SK-N-SH (cell line): ENCODE data around the gene NUP160. TPM values are rescaled to one million over a fixed set of nuclear protein-coding genes. Genes with fewer than 3 reads are reported as not detected.

ENCODE experiments used
- CTCF ChIA-PET: fragments of 300-600, 350-600 bp; formaldehyde crosslinking; extraction: SDS; loops from one replicate; lab custom pipeline; 2021; lab: Yijun Ruan, JAX
- POLR2A ChIA-PET: fragments of 350-600 bp; sonication (Branson Sonifier 250); formaldehyde crosslinking; extraction: SDS; loops from one replicate; lab custom pipeline; 2020; ENCODE audit warnings: antibody characterized with exemption, inconsistent platforms; lab: Yijun Ruan, JAX
- DNase-seq: peaks from one replicate; pipeline ENCODE4 v3.0.0; 2012
- H2AFZ ChIP-seq: fragments of 200-600 bp; sonication (generic); 2 replicates; pipeline ENCODE4 v1.8.1; 2016; ENCODE audit warnings: antibody characterized with exemption, mild to moderate bottlenecking, low read depth
- H3F3A ChIP-seq: fragments of 200-600 bp; sonication (generic); replicated peaks from 2 replicates; pipeline ENCODE3; 2016; ENCODE audit warnings: antibody characterized with exemption, mild to moderate bottlenecking; ENCODE audit not compliant: insufficient read depth
- H3K27ac ChIP-seq, 2 experiments: fragments of 200-500 bp in 1 of 2; fragments of 200-600 bp in 1 of 2; sonication (Bioruptor generic) in 1 of 2; sonication (generic), shearing (Covaris generic) in 1 of 2; 2 replicates each; pipeline versions ENCODE4 v1.5.1 to v1.6.1; 2014 to 2016; ENCODE audit warnings: low read depth in 2 of 2, inconsistent platforms in 1 of 2, low read length in 1 of 2, mild to moderate bottlenecking in 1 of 2, mixed read lengths in 1 of 2
- H3K27me3 ChIP-seq: fragments of 200-600 bp; sonication (generic), shearing (Covaris generic); 2 replicates; pipeline ENCODE4 v1.6.1; 2016; ENCODE audit warnings: mixed run types; ENCODE audit not compliant: insufficient read depth
- H3K36me3 ChIP-seq, 2 experiments: fragments of 200-500 bp in 1 of 2; fragments of 200-600 bp in 1 of 2; sonication (Bioruptor generic) in 1 of 2; sonication (generic) in 1 of 2; replicated peaks in 1 of 2; 2 replicates each; pipeline versions ENCODE3 to v1.5.1; 2014 to 2016; ENCODE audit warnings: low read length in 1 of 2, mild to moderate bottlenecking in 1 of 2; ENCODE audit not compliant: insufficient read depth in 2 of 2, control insufficient read depth in 1 of 2
- H3K4me1 ChIP-seq, 2 experiments: fragments of 200-500 bp in 1 of 2; fragments of 200-600 bp in 1 of 2; sonication (Bioruptor generic) in 1 of 2; sonication (generic), shearing (Covaris generic) in 1 of 2; 2 replicates each; pipeline versions ENCODE4 v1.5.1 to v1.6.1; 2014 to 2016; ENCODE audit warnings: low read depth in 1 of 2, low read length in 1 of 2, mixed run types in 1 of 2; ENCODE audit not compliant: insufficient read depth in 2 of 2, control insufficient read depth in 1 of 2
- H3K4me2 ChIP-seq: fragments of 200-600 bp; sonication (generic), shearing (Covaris generic); 2 replicates; pipeline ENCODE4 v1.6.1; 2017; ENCODE audit warnings: mixed run types
- H3K4me3 ChIP-seq, 2 experiments: fragments of 200-500 bp in 1 of 2; fragments of 200-600 bp in 1 of 2; sonication (Bioruptor generic) in 1 of 2; sonication (generic), shearing (Covaris generic) in 1 of 2; 2 replicates each; pipeline versions ENCODE4 v1.5.1 to v1.8.1; 2014 to 2016; ENCODE audit warnings: low read depth in 2 of 2, inconsistent platforms in 1 of 2, low read length in 1 of 2, mild to moderate bottlenecking in 1 of 2, mixed read lengths in 1 of 2, moderate library complexity in 1 of 2
- H3K79me2 ChIP-seq: fragments of 200-600 bp; sonication (generic); 2 replicates; pipeline ENCODE4 v1.8.1; 2017; ENCODE audit warnings: mild to moderate bottlenecking; ENCODE audit not compliant: insufficient read depth
- H3K9ac ChIP-seq: fragments of 200-600 bp; sonication (generic); 2 replicates; pipeline ENCODE4 v1.6.1; 2017; ENCODE audit warnings: mixed run types
- H3K9me2 ChIP-seq: fragments of 200-600 bp; sonication (generic); 2 replicates; pipeline ENCODE4 v1.6.1; 2017; ENCODE audit warnings: mixed run types
- H3K9me3 ChIP-seq: fragments of 200-600 bp; sonication (generic); 2 replicates; pipeline ENCODE4 v1.6.1; 2017; ENCODE audit warnings: mixed run types, mild to moderate bottlenecking, moderate library complexity
- H4K20me1 ChIP-seq: fragments of 200-600 bp; sonication (generic); 2 replicates; pipeline ENCODE4 v1.6.1; 2017; ENCODE audit warnings: mild to moderate bottlenecking, mixed run types; ENCODE audit not compliant: insufficient read depth
- EZH2phosphoT487 ChIP-seq: fragments of 200-600 bp; sonication (generic); IDR thresholded peaks from 2 replicates; pipeline ENCODE4 v1.6.1; 2017; ENCODE audit warnings: low read depth, mixed run types, mild to moderate bottlenecking, antibody characterized with exemption, moderate library complexity, borderline replicate concordance
- FOSL2 ChIP-seq: IDR thresholded peaks from 2 replicates; pipeline ENCODE4 v1.4.0; 2012; ENCODE audit warnings: low read depth, mild to moderate bottlenecking, moderate library complexity, borderline replicate concordance
- FOXM1 ChIP-seq: IDR thresholded peaks from 2 replicates; pipeline ENCODE4 v1.4.0; 2012; ENCODE audit warnings: low read depth, mild to moderate bottlenecking
- GABPA ChIP-seq: IDR thresholded peaks from 2 replicates; pipeline ENCODE4 v1.4.0; 2012; ENCODE audit warnings: low read depth, mild to moderate bottlenecking
- GATA2 ChIP-seq: sonication (generic); formaldehyde crosslinking; IDR thresholded peaks from 2 replicates; pipeline ENCODE4 v1.5.0; 2020; ENCODE audit warnings: mild to moderate bottlenecking, missing genetic modification reagents
- MEF2A ChIP-seq: IDR thresholded peaks from 2 replicates; pipeline ENCODE4 v1.4.0; 2012; ENCODE audit warnings: low read depth, borderline replicate concordance
- MXI1 ChIP-seq: IDR thresholded peaks from 2 replicates; pipeline ENCODE4 v1.6.1; 2012; ENCODE audit warnings: mild to moderate bottlenecking, low read depth, low read length, improper control_type of control experiment
- NFIC ChIP-seq: IDR thresholded peaks from 2 replicates; pipeline ENCODE4 v1.4.0; 2012; ENCODE audit warnings: borderline replicate concordance
- NRF1 ChIP-seq: IDR thresholded peaks from 2 replicates; pipeline ENCODE4 v1.6.1; 2012; ENCODE audit warnings: low read depth, mild to moderate bottlenecking, low read length
- SIN3A ChIP-seq: IDR thresholded peaks from 2 replicates; pipeline ENCODE4 v1.6.1; 2012; ENCODE audit warnings: low read depth, mild to moderate bottlenecking, low read length, moderate library complexity, borderline replicate concordance
- TCF12 ChIP-seq: IDR thresholded peaks from 2 replicates; pipeline ENCODE4 v1.4.0; 2012
- ZBTB33 ChIP-seq: IDR thresholded peaks from 2 replicates; pipeline ENCODE4 v1.4.0; 2012; ENCODE audit warnings: low read depth, borderline replicate concordance
- WGBS: methylation state at CpG from one replicate; pipeline ENCODE4 v1.1.6; 2017; ENCODE audit warnings: low lambda C conversion rate; 5-methylcytosine and 5-hydroxymethylcytosine counted together
- polyA plus RNA-seq, 3 experiments: library from polyadenylated mRNA; depleted of rRNA; stranded (reverse); fragments of >200 nt; gene quantifications; 2 replicates each; pipeline ENCODE4 v1.2.3, GENCODE V29; 2012

Gene NUP160
- polyA plus RNA-seq, 1 of the 3 experiments (the other 2 are of a cell fraction), result 19.3 TPM

GRCh38 chr11:47891886-47892285 lies 43.7 kb upstream of the NUP160 start:
- no peak overlapping the region for H2AFZ ChIP-seq
- no peaks in the 10 kb centered on the region for H3K9me3 ChIP-seq
- H4K20me1 ChIP-seq, result no peaks in the 10 kb centered on the region
- no peaks in the 10 kb centered on the region for H3K9me2 ChIP-seq
- no peaks in the 10 kb centered on the region for H3K27me3 ChIP-seq
- WGBS, result 83% methylated on average over 3 of the region's 3 CpGs
- CTCF ChIA-PET, result no interaction called here
- no peak overlapping the region for H3K4me2 ChIP-seq
- H3K27ac ChIP-seq, result no peak overlapping the region
- H3K79me2 ChIP-seq, result no peaks in the 10 kb centered on the region
- POLR2A ChIA-PET, result no interaction called here
- peaks cover 0 to 7% of the 10 kb centered on the region in 2 experiments; a peak in 1 of 4 replicates for H3K4me1 ChIP-seq
- DNase-seq, result no peak
- H3F3A ChIP-seq, result no peaks in the 10 kb centered on the region
- TF ChIP-seq EZH2phosphoT487, result no peak
- no peak overlapping the region for H3K9ac ChIP-seq
- H3K4me3 ChIP-seq, result no peak overlapping the region
- H3K36me3 ChIP-seq, result no peaks in the 10 kb centered on the region

DNA sequence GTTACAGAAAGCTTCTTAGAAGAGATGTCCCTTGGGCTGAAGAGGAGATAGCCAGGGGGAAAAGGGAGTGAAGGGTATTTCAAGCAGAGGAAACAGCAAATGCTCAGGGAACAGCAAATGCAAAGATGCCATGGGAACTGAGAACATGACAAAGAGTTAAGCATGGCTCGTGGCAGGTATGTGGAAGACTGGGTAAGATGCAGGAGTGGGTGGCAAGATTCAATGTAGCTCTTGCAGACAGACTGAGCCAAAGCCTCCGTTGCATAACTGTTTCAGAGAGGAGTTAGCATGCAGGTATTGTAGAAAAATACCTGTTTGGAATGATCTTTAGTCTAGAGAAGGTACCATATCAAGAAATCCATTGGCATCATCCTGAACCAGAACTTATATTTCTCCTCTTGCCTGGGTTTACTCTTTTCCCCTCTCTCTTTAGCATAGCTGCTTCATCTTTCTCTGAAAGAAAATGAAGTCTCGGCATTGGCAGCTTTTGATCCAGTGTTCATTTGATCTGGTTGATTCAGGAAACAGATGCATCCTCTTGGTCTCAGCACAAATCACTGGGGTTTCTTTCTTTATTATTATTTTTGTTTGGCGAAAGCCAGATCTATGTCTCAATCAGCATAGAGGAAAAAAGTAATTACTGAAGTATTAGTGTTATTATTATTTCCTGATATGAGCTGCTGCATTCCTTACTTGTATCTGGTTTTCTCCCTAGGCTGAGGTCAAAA lies 41.7 kb upstream of the NUP160 start:
- no peak overlapping the region for H3K9ac ChIP-seq
- ChIA-PET CTCF (interaction anchor here (1.3 kb wide), 1 partner anchor 37 kb away, joined by 5 read pairs; no protein-coding TSS in a partner anchor), POLR2A (no interaction called here)
- H3K27ac ChIP-seq, result peak overlapping the region; percentile 1 to 4; a peak in 2 of 4 replicates
- no peak for DNase-seq
- H3K27me3 ChIP-seq, result no peaks in the 10 kb centered on the region
- no peaks in the 10 kb centered on the region for H3K9me2 ChIP-seq
- H4K20me1 ChIP-seq, result no peaks in the 10 kb centered on the region
- no peak overlapping the region for H3K4me3 ChIP-seq
- TF ChIP-seq TCF12 (0 out of 2 replicates have a peak, but pooled peaks have one; percentile 5), NRF1 (no peak), NFIC (no peak), ZBTB33 (no peak), MXI1 (no peak)
- H3K36me3 ChIP-seq, result no peaks in the 10 kb centered on the region
- peaks cover 0 to 18% of the 10 kb centered on the region in 2 experiments; a peak in 2 of 4 replicates for H3K4me1 ChIP-seq
- peak overlapping the region; percentile 56 for H2AFZ ChIP-seq
- peak overlapping the region; percentile 46; the same call in 1 of the 2 replicates for H3K4me2 ChIP-seq
- peaks cover 13% of the 10 kb centered on the region for H3F3A ChIP-seq
- H3K79me2 ChIP-seq, result no peaks in the 10 kb centered on the region
- 64% methylated on average over 4 of the region's 4 CpGs for WGBS
- no peaks in the 10 kb centered on the region for H3K9me3 ChIP-seq

DNA sequence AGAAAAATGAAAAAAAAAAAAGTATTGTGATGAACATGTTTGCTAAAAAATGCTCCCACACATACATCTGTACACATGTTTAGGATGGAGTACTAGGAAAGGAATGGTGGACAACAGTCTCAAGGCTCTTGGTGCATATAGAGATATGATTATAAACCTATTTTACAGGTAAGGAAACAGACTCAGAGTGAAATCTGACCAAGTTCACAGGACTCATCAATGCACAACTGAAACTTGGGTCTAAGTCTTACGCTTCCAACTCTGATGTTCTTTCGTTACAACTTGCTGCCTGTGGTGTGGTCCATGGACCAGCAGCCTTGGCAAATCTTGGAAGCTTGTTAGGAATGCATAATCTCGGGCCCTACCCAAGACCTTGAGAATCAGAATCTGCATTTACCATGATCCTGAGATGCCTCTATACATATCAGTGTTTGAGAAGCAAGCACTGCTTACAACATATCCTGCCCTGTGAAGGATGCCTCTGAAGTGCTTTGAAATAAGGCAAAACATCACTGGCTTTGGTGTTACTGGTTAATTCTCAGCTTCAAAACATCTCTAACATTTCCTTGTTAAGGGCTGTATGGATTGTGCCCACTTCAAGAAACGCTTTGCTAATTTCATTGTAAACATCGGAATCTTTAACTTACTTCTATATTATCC lies 39.9 kb upstream of the NUP160 start:
- no peak overlapping the region for H3K9ac ChIP-seq
- H3K4me2 ChIP-seq, result no peak overlapping the region
- H2AFZ ChIP-seq, result no peak overlapping the region
- 95% methylated on average over 5 of the region's 5 CpGs for WGBS
- DNase-seq, result no peak
- H3K36me3 ChIP-seq, result no peaks in the 10 kb centered on the region
- H3K9me3 ChIP-seq, result no peaks in the 10 kb centered on the region
- H3K9me2 ChIP-seq, result no peaks in the 10 kb centered on the region
- H3K79me2 ChIP-seq, result no peaks in the 10 kb centered on the region
- CTCF ChIA-PET, result interaction anchor here (0.9 to 1.6 kb wide), 2 partner anchors 32 to 221 kb away, joined by 3 read pairs; no protein-coding TSS in a partner anchor
- H3K4me3 ChIP-seq, result no peak overlapping the region
- TF ChIP-seq FOXM1 (no peak), FOSL2 (no peak), SIN3A (no peak), GABPA (no peak), NRF1 (no peak), EZH2phosphoT487 (no peak), MEF2A (no peak), GATA2 (no peak)
- TF ChIP-seq, all 33 proteins: peak for 0
- H4K20me1 ChIP-seq, result no peaks in the 10 kb centered on the region
- H3K27me3 ChIP-seq, result no peaks in the 10 kb centered on the region
- no peak overlapping the region for H3K27ac ChIP-seq
- peaks cover 0 to 18% of the 10 kb centered on the region in 2 experiments; a peak in 2 of 4 replicates for H3K4me1 ChIP-seq
- POLR2A ChIA-PET, result no interaction called here
- H3F3A ChIP-seq, result peaks cover 13% of the 10 kb centered on the region
